ENCODE results near the gene PRSS57.

Gene PRSS57

GRCh38 chr19:651114-651818 is 44.0 kb downstream of the PRSS57 start:
- DNase-seq = no peak

GRCh38 chr19:650121-650520 is 45.1 kb downstream of the PRSS57 start:
- DNase-seq = no peak

- DNase-seq = no peak
These were observed 46.1 kb downstream of the PRSS57 start for GRCh38 chr19:648904-649801.

GRCh38 chr19:648305-648704 is 46.9 kb downstream of the PRSS57 start:
- DNase-seq = no peak

- DNase-seq = no peak
These were observed 47.5 kb downstream of the PRSS57 start for GRCh38 chr19:647566-648284.

GRCh38 chr19:646779-647565 is 48.3 kb downstream of the PRSS57 start:
- no peak for DNase-seq

- no peak for DNase-seq
These were observed 49.1 kb downstream of the PRSS57 start for GRCh38 chr19:645912-646778.

GRCh38 chr19:644789-645188 is 50.5 kb downstream of the PRSS57 start:
- DNase-seq = no peak

GRCh38 chr19:644363-644762 is 50.9 kb downstream of the PRSS57 start:
- DNase-seq = no peak

- DNase-seq = no peak
These were observed 51.5 kb downstream of the PRSS57 start for GRCh38 chr19:643736-644135.

- no peak for DNase-seq
These were observed 52.2 kb downstream of the PRSS57 start for GRCh38 chr19:642767-643727.

GRCh38 chr19:641702-642101 is 53.5 kb downstream of the PRSS57 start:
- no peak for DNase-seq

- DNase-seq = no peak
These were observed 54.6 kb downstream of the PRSS57 start for GRCh38 chr19:640606-641189.

- no peak for DNase-seq
These were observed 55.1 kb downstream of the PRSS57 start for GRCh38 chr19:640161-640558.

- DNase-seq = peak; percentile 68
These were observed 55.7 kb downstream of the PRSS57 start, which contains the start of gene FGF22 for GRCh38 chr19:639253-640160. Gene FGF22 (plus strand): TSS chr19:639879. CDS start chr19:639926, 47 bp downstream.

GRCh38 chr19:638906-639252 is 56.4 kb downstream of the PRSS57 start:
- DNase-seq = no peak

Measured in right kidney (tissue), 1 donor.